Esophagus squamous epithelium (tissue), 5 donors: Measurements from ENCODE around the gene TBC1D23. TPM values are rescaled to one million over a fixed set of nuclear protein-coding genes. Genes with fewer than 3 reads are reported as not detected.
"Not testable (repeated sequence)": the region's sequence is repeated elsewhere in the genome, so short reads cannot be mapped to it uniquely, and the experiment has no call there.

Experiments
- DNase-seq: peaks from one replicate; lab custom pipeline; 2025; lab: John Stamatoyannopoulos, UW
- H3K27ac ChIP-seq, 4 donors: fragments of 200-600 bp; sonication (generic); one replicate each; pipeline ENCODE4 v1.5.1; 2016 to 2019; ENCODE audit warnings: mild to moderate bottlenecking in 1 of 4
- H3K27me3 ChIP-seq, 4 donors: fragments of 200-600 bp; sonication (generic); 1 replicate in 3 of 4; 2 replicates in 1 of 4; pipeline versions ENCODE4 v1.5.1 to v1.6.0; 2017 to 2021; ENCODE audit warnings: antibody characterized with exemption in 1 of 4
- H3K36me3 ChIP-seq, 3 donors: fragments of 200-600 bp; sonication (generic); one replicate each; pipeline ENCODE4 v1.5.1; 2016 to 2019
- H3K4me1 ChIP-seq, 3 donors: fragments of 200-600 bp; sonication (generic); one replicate each; pipeline ENCODE4 v1.5.1; 2017 to 2019
- H3K4me3 ChIP-seq, 4 donors: fragments of 200-600 bp; sonication (generic); 1 replicate in 3 of 4; 2 replicates in 1 of 4; pipeline ENCODE4 v1.5.1; 2016 to 2019; ENCODE audit warnings: mild to moderate bottlenecking in 2 of 4, moderate library complexity in 1 of 4
- H3K9me3 ChIP-seq, 3 donors: fragments of 200-600 bp; sonication (generic); one replicate each; pipeline ENCODE4 v1.5.1; 2016 to 2019
- CTCF ChIP-seq, 6 experiments: fragments of 450-650 bp in 4 of 6; fragments of 200-600 bp in 2 of 6; sonication (generic) in 2 of 6; IDR thresholded peaks; one replicate each; pipeline ENCODE4 v1.5.1; 2016 to 2019; ENCODE audit warnings: antibody characterized with exemption in 6 of 6, mild to moderate bottlenecking in 4 of 6, moderate library complexity in 4 of 6
- POLR2A ChIP-seq, 4 donors: fragments of 450-650 bp; IDR thresholded peaks; one replicate each; pipeline ENCODE4 v1.6.1; 2017; ENCODE audit warnings: antibody characterized with exemption in 4 of 4, mild to moderate bottlenecking in 4 of 4, moderate library complexity in 3 of 4
- whole genome bisulfite sequencing, 2 donors: methylation state at CpG; one replicate each; pipeline ENCODE4 v1.1.5; 2018; 5-methylcytosine and 5-hydroxymethylcytosine counted together
- intact Hi-C: fragments of 100-400 bp; cut with DNase I; formaldehyde crosslinking; loops from one replicate; pipeline ENCODE4 v1.15.0; 2022
- total RNA-seq, 4 donors: library from RNA; depleted of rRNA; stranded (reverse); fragments of >200 nt; gene quantifications; one replicate each; pipeline ENCODE4 v1.1.0, GENCODE V29; 2016
- donor health status: DM: yes; HTN: yes; CAD: no.

The TBC1D23 gene
- total RNA-seq, 4 donors from 2014 or later: 16.3 to 40.0 (median 32.1) TPM

DNA sequence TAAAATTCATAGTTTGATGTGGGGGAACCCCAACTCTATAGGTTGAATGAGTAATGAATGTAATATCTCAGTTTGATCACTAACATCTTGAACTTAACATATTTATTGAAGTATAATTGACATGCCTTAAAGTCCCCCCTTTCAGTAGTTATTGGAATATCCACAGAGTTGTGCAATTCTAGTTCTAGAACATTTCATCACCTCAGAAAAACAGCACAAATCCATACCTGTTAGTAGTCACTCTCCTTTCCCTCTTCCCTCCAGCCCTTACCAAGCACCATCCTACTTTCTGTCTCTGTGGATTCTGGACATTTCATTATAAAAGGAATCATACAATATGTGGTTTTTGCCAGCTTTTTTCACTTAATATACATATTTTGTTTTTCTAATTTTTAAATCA is 65.0 kb downstream of the TBC1D23 start:
- TF ChIP-seq POLR2A (IDR thresholded peaks at IDR 0.05) (no peak), CTCF (IDR thresholded peaks at IDR 0.05) (no peak)
- no peak overlapping the region for H3K4me3 ChIP-seq
- no peaks in the 10 kb centered on the region for H3K27me3 ChIP-seq
- H3K27ac ChIP-seq: no peak overlapping the region
- DNase-seq: no peak
- H3K4me1 ChIP-seq: no peaks in the 10 kb centered on the region
- peaks cover 0 to 59% (median 4%) of the 10 kb centered on the region in 3 donors for H3K36me3 ChIP-seq
- H3K9me3 ChIP-seq: no peaks in the 10 kb centered on the region
- intact Hi-C loops: no loop called here

- DNase-seq, H3K4me3 ChIP-seq, H3K27ac ChIP-seq, H3K4me1 ChIP-seq, intact Hi-C loops, H3K27me3 ChIP-seq, H3K9me3 ChIP-seq: not testable (repeated sequence)
- H3K36me3 ChIP-seq: peaks cover 0 to 45% (median 4%) of the 10 kb centered on the region in 3 donors
- 95 to 98% methylated on average over 5 of the region's 5 CpGs for WGBS, 2 donors
Measured at GRCh38 chr3:100327377-100327776, 66.6 kb downstream of the TBC1D23 start.

GRCh38 chr3:100329800-100330489 is 69.2 kb downstream of the TBC1D23 start:
- Histone ChIP-seq H3K27ac (no peak overlapping the region), H3K4me1 (peaks cover 0 to 9% (median 6%) of the 10 kb centered on the region in 3 donors), H3K4me3 (no peak overlapping the region), H3K9me3 (no peaks in the 10 kb centered on the region), H3K36me3 (peaks cover 0 to 24% (median 0%) of the 10 kb centered on the region in 3 donors), H3K27me3 (no peaks in the 10 kb centered on the region)
- WGBS, 2 donors: 75 to 81% methylated on average over 4 of the region's 4 CpGs
- intact Hi-C loops: no loop called here
- TF ChIP-seq CTCF (IDR thresholded peaks at IDR 0.05) (no peak), POLR2A (IDR thresholded peaks at IDR 0.05) (no peak)
- no peak for DNase-seq

DNA sequence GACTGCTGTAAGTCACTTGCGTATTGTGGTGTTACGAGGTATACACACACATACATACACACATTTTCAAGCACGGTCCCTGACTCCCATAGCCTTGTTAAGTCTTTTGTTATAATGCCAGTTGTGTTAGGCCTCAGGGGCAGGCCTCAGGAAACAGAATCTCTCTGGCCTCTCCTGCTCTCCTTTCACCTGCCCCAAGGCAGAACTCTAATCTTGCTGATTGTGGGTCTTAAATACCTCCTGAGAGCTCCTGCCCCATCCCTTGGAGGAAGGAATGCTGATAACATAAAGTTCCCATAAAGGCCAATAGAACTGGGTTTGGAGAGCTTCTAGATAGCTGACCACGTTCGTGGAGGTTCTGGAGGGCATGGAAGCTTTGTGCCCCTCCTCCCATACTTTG is 69.9 kb downstream of the TBC1D23 start:
- Histone ChIP-seq H3K27ac (no peak overlapping the region), H3K27me3 (no peaks in the 10 kb centered on the region), H3K36me3 (peaks cover 0 to 17% (median 0%) of the 10 kb centered on the region in 3 donors), H3K9me3 (no peaks in the 10 kb centered on the region), H3K4me1 (peaks cover 0 to 14% (median 9%) of the 10 kb centered on the region in 3 donors), H3K4me3 (no peak overlapping the region)
- 82 to 90% methylated on average over 4 to 5 of the region's 5 CpGs for WGBS, 2 donors
- TF ChIP-seq CTCF (IDR thresholded peaks at IDR 0.05) (no peak), POLR2A (IDR thresholded peaks at IDR 0.05) (no peak)
- intact Hi-C loops: no loop called here
- no peak for DNase-seq

GRCh38 chr3:100331660-100332059 is 70.9 kb downstream of the TBC1D23 start:
- peaks cover 0 to 10% (median 0%) of the 10 kb centered on the region in 3 donors for H3K36me3 ChIP-seq
- no peaks in the 10 kb centered on the region for H3K9me3 ChIP-seq
- peaks cover 0 to 22% (median 11%) of the 10 kb centered on the region in 3 donors for H3K4me1 ChIP-seq
- intact Hi-C loops: no loop called here
- TF ChIP-seq CTCF (IDR thresholded peaks at IDR 0.05) (no peak), POLR2A (IDR thresholded peaks at IDR 0.05) (no peak)
- no peak overlapping the region for H3K27ac ChIP-seq
- no peak for DNase-seq
- no peak overlapping the region for H3K4me3 ChIP-seq
- H3K27me3 ChIP-seq: no peaks in the 10 kb centered on the region
- 90 to 92% methylated on average over 4 of the region's 4 CpGs for WGBS, 2 donors
